ENCODE data around the gene DIP2C.
"Not testable (repeated sequence)": the region's sequence is repeated elsewhere in the genome, so short reads cannot be mapped to it uniquely, and the experiment has no call there.

DNA sequence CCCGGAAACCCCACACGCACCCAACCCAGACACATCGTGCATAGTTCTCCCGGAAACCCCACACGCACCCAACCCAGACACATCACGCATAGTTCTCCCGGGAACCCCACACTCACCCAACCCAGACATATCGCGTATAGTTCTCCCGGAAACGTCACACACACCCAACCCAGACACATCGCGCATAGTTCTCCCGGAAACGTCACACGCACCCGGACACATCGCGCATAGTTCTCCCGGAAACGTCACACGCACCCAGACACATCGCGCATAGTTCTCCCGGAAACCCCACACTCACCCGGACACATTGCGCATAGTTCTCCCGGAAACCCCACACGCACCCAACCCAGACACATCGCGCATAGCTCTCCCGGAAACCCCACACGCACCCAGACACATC lies 342.3 kb downstream of the DIP2C start:
- TF ChIP-seq, protein P1, sequence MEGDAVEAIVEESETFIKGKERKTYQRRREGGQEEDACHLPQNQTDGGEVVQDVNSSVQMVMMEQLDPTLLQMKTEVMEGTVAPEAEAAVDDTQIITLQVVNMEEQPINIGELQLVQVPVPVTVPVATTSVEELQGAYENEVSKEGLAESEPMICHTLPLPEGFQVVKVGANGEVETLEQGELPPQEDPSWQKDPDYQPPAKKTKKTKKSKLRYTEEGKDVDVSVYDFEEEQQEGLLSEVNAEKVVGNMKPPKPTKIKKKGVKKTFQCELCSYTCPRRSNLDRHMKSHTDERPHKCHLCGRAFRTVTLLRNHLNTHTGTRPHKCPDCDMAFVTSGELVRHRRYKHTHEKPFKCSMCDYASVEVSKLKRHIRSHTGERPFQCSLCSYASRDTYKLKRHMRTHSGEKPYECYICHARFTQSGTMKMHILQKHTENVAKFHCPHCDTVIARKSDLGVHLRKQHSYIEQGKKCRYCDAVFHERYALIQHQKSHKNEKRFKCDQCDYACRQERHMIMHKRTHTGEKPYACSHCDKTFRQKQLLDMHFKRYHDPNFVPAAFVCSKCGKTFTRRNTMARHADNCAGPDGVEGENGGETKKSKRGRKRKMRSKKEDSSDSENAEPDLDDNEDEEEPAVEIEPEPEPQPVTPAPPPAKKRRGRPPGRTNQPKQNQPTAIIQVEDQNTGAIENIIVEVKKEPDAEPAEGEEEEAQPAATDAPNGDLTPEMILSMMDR (IDR thresholded peaks at IDR 0.05): not testable (repeated sequence)
- TF ChIP-seq POLR2A (IDR thresholded peaks at IDR 0.05): not testable (repeated sequence)
